GM19025 (cell line): ENCODE measurements around the gene PMAIP1.

Experiments
- ATAC-seq: cut with Tn5 transposase; IDR thresholded peaks from one replicate; pipeline ENCODE4 v1.9.1; 2021; ENCODE audit warnings: mild to moderate bottlenecking, low read depth, moderate library complexity; ENCODE audit not compliant: unreplicated experiment

The PMAIP1 gene

DNA sequence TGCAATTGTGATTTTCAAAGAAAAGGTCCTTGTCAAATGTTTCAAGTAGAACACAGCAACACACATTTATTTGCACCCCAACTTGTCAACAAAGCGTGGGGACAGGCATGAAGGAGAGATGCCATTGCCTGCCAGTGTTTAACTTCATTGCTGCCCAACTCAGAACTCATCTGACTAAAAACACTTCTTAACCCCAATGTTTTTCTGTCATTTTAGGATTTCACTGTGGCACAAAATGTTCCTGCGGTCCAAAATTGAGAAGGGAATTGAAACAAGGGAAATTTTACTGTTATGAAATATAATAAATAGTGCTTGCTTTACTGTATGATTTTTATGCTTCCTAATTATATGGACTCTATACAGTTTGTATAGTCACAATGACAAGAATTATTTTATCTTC is 45.7 kb downstream of the PMAIP1 start:
- ATAC-seq, result no peak

DNA sequence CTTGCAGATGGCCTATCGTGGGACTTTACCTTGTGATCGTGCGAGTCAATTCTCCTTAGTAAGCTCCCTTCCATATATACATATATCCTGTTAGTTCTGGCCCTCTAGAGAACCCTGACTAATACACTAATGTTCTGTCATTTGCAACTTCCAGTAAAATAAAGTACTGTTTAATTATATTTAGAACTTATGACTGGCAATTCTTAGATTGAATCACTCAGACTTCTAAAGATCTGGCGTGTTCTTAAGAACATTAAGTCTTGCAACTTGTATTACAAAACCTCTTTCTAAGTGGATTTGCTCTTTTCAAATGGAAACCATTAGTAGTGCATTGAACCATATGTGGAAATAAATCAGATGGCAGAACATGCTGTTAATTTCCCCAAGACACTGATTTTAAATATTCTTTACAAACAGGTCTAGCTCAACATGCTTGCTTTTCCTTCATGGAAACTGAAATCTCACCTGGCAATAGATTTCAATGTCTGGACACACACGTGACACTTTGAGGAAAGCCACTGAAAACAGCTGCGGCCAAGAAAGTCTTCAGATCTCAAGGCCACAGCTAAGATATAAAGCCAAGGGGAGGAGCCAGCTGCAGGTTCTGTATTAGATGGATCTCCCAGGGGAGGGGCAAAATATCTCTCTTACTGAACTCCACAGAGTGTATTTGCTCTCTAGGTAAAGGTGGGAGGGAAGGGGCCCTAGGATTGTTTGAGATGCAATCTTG is 50.6 kb downstream of the PMAIP1 start:
- ATAC-seq, result peak; percentile 62

DNA sequence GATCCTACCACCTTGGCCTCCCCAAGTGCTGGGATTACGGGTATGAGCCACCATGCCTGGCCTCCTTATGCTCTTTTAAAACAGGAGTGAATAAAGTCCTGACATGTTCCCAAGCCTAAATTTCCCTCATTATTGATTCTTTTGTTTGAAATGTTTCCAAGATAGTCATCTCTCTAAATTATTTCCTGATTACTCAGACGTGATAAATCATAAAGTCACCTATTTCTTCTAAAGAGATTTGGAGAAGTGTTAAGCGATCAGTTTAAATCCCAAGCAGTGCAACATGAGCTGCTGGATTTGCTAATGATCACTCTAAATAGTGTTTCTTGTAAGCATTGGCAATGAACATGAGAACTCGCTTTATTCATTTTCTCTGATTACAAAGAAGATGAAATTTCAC is 51.8 kb downstream of the PMAIP1 start:
- no peak for ATAC-seq

DNA sequence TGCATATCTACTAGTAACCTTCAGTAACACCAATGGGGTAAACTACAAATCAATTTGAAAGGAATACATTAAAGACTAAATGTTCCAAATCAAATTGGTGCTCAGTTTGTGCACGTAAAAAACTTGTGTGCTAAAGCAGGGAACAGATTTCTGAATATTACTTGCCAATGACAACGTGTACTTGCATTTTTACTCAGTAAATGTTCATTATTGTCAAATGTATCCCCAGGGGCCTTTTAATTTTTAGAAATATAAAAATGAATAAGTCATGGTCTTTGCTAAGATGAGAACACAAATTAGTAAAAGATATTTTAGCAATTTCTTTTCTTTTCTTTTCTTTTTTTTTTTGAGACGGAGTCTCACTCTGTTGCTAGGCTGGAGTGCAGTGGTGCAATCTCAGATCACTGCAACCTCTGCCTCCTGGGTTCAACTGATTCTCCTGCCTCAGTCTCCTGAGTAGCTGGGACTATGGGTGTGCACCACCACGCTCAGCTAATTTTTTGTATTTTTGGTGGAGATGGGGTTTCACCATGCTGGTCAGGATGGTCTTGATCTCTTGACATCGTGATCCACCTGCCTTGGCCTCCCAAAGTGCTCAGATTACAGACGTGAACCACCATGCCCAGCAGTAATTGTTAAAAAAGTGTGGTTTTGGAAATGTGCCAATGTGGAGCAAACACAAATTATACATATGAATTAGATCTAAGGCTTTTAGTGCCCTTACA is 52.6 kb downstream of the PMAIP1 start:
- no peak for ATAC-seq
